ENCODE results near the gene VEZT. TPM values are rescaled to one million over a fixed set of nuclear protein-coding genes. Genes with fewer than 3 reads are reported as not detected.

VEZT gene
- total RNA-seq, 1 donor from 2014 or later, result 59.0 TPM

DNA sequence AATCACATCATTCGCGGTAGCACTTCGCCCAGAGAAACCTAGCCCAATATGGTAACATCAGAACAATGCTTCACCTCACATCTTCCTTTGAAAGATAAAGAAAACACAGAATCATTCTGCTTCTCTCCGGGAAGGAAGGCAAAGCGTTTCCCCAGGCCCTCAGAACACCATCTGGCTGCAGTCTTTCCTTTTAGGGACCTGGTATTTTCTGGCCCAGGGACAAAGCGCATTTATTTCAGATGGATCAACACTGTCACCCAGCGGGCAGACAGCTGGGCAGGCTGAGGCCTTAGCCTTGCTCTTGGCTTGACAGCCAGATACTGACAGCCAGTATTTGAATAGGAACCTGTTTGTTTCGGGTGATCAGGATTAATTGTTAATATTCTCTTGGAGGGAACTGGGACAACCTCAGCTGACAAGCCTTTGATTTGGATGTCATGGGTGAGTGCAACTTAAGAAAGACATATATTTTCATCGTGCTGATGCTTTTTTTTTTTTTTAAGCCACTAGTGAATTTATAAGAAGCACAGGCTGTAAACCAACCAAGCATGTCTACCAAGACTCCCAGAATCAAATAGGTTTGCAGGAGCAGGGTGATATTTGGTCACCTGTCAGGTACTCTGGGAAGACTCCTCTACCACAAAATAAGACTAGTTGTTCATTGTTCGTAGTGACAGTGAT is 118.9 kb downstream of the VEZT start:
- peak; percentile 89 for ATAC-seq
- peak; percentile 68 for DNase-seq
- intact Hi-C loops (cut with micrococcal nuclease), result loop anchor here (10.0 kb wide), 1 partner anchor 198 kb away; no protein-coding TSS in a partner anchor

DNA sequence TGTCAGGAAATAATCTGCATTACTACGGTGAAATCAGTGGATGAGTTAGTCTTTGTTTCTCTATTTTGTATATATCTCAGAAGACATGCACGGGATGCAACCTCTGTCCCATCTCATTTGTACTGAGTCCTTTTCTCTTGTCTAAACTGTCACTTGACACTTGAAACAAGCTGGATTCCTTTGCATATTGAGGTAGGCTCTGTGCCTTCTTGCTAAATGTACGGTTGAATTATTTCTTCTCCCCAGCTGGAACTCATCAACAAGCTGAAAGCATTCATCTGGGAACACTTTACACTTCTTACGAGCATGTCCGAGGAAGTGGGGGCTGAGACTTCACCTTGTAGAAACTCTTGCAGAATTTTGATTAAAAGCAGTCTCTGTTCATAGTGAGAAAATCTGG is 119.5 kb downstream of the VEZT start:
- DNase-seq, result no peak
- intact Hi-C loops (cut with micrococcal nuclease), result loop anchor here (10.0 kb wide), 1 partner anchor 198 kb away; no protein-coding TSS in a partner anchor
- no peak for ATAC-seq

GRCh38 chr12:95339086-95339788 is 121.6 kb downstream of the VEZT start:
- ATAC-seq (no peak), DNase-seq (no peak)
- intact Hi-C loops (cut with micrococcal nuclease), result loop anchor here (10.0 kb wide), 1 partner anchor 196 kb away; no protein-coding TSS in a partner anchor

DNA sequence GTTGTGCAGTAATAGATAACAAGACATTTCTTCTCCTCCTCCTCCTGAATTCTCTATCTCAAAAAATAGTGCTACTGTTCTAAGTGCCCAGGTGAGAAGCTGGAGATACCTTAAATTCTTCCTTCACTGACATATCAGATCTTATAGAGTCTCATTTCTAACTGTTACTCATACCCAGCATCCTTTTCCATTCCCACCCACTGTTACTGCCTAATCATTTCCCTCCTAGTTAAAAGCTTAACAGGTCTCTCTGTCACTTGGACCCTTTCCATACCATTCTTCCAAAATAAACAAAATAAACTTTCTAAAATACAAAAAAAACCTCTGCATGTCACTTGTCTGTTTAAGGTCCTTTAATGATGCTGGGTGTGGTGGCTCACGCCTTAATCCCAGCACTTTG is 124.4 kb downstream of the VEZT start:
- DNase-seq (no peak), ATAC-seq (no peak)
- intact Hi-C loops (cut with micrococcal nuclease), result no loop called here

DNA sequence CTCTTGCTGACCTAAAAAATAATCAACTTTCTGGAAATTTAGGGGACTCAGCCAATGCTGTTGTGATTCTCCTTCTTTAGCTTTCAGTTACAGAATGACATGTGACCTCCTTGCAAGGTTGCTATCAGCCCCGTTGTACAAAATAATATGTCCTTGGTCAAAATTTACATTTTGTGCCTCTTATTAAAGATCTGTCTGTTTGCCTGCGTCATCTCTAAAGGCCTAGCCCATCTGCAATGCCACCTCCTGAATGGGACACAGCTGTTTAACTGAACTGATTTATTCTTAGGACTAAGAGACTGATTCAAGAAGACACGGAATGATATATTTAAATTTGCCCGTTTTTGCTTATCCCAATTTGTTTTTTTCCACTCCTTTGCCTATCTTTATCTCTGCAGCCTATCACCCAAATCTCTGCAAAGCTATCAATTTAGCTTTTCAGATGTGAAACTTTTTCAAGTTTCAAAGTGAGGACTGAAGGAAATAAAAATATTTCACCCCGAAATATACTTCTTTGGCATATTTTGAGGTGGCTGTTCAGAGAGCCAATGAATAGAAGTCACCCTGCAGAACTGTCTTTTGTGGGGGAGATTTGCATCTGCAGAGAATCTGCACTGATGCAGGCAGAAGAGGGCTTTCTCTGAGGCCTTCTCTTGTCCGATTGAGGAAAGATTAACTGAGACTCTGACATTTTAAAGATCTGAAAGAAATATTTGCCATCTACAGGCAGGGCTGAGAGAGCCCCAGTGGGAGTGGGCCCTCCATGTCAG is 126.0 kb downstream of the VEZT start:
- intact Hi-C loops (cut with micrococcal nuclease), result no loop called here
- ATAC-seq, result no peak
- DNase-seq, result no peak

- DNase-seq (no peak), ATAC-seq (no peak)
- intact Hi-C loops (cut with micrococcal nuclease), result no loop called here
These were observed 131.7 kb downstream of the VEZT start for GRCh38 chr12:95349291-95349690.

GRCh38 chr12:95351748-95352147 is 134.1 kb downstream of the VEZT start:
- DNase-seq (peak; percentile 59), ATAC-seq (peak; percentile 93)
- intact Hi-C loops (cut with micrococcal nuclease), result no loop called here

Small RNAs within 50 kb of the gene (microRNA-seq; reads per million reads assigned to microRNA genes)
- 102 reads per million, percentile 38 among the genes with 10 or more reads in this experiment for gene MIR331 (ENCODE audit: borderline number of aligned reads)
- not detected for gene MIR3685 (ENCODE audit: borderline number of aligned reads)

Other genes with a start within 250 kb of the VEZT start
- gene NDUFA12, start 214.1 kb upstream of the VEZT start, total RNA-seq, result 379 TPM
- 36.8 TPM for gene NR2C1, start 144.2 kb upstream of the VEZT start, total RNA-seq
- gene FGD6, start 340 bp upstream of the VEZT start, total RNA-seq, result 23.5 TPM